Gastrocnemius medialis (tissue), 4 donors: ENCODE data around the gene RSKR.

Source experiments
- POLR2A ChIP-seq, 2 donors: fragments of 450-650 bp; IDR thresholded peaks; one replicate each; pipeline ENCODE4 v1.6.1; 2017; ENCODE audit warnings: antibody characterized with exemption in 2 of 2, mild to moderate bottlenecking in 2 of 2, moderate library complexity in 2 of 2
- TF ChIP-seq, protein P1 (sequence below), 5 experiments: fragments of 450-650 bp in 3 of 5; fragments of 200-600 bp in 2 of 5; sonication (generic) in 2 of 5; IDR thresholded peaks in 4 of 5; conservative IDR thresholded peaks in 1 of 5; 1 replicate in 4 of 5; 2 replicates in 1 of 5; pipeline ENCODE4 v1.5.1; 2016 to 2019; ENCODE audit warnings: antibody characterized with exemption in 5 of 5, mild to moderate bottlenecking in 3 of 5, moderate library complexity in 3 of 5

DNA sequence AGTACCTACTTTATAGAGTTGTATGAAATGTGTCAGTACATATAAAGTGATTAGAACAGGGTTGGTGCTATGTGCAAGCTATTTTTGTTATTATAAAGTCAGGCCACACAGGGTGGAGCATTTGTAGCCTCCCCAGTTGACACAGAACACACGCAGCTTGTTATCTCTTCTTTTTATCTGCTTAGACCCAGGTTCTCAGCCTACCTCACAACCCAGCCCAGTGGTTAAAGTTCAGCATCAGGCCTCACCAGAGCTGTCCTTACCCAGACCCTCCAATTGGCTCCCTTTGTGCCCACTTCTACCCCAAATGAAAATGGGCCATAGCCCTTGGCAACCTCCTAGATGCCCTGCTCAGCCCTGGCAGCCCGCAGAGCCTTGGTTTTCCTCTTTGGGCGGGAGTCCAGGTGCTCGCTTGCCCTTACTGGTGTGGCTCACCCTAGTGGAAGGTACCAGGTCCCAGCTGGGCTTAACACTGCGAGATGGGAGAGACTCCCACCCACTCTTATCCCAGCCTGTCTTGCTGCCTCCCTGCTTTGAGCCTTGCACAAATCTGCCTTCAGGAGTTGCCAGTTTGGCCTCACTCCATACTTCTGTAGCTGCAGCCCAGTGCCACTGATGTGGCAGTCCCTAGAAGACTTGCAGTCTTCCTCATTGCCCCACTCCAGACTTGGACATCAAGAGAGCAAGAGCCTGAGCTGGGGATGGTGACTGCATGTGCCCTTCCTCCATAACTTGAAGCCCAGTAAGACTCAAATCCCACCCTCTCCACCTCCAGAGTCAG lies 41.5 kb downstream of the RSKR start:
- TF ChIP-seq POLR2A (IDR thresholded peaks at IDR 0.05) = no peak
- TF ChIP-seq, protein P1, sequence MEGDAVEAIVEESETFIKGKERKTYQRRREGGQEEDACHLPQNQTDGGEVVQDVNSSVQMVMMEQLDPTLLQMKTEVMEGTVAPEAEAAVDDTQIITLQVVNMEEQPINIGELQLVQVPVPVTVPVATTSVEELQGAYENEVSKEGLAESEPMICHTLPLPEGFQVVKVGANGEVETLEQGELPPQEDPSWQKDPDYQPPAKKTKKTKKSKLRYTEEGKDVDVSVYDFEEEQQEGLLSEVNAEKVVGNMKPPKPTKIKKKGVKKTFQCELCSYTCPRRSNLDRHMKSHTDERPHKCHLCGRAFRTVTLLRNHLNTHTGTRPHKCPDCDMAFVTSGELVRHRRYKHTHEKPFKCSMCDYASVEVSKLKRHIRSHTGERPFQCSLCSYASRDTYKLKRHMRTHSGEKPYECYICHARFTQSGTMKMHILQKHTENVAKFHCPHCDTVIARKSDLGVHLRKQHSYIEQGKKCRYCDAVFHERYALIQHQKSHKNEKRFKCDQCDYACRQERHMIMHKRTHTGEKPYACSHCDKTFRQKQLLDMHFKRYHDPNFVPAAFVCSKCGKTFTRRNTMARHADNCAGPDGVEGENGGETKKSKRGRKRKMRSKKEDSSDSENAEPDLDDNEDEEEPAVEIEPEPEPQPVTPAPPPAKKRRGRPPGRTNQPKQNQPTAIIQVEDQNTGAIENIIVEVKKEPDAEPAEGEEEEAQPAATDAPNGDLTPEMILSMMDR (IDR thresholded peaks at IDR 0.05 in 4 of 5, conservative IDR thresholded peaks at IDR 0.05 in 1 of 5) = no peak
